Measurements from ENCODE around the gene CERS3. TPM values are rescaled to one million over a fixed set of nuclear protein-coding genes. Genes with fewer than 3 reads are reported as not detected.

Gene CERS3
- total RNA-seq, 1 donor from 2014 or later: not detected

DNA sequence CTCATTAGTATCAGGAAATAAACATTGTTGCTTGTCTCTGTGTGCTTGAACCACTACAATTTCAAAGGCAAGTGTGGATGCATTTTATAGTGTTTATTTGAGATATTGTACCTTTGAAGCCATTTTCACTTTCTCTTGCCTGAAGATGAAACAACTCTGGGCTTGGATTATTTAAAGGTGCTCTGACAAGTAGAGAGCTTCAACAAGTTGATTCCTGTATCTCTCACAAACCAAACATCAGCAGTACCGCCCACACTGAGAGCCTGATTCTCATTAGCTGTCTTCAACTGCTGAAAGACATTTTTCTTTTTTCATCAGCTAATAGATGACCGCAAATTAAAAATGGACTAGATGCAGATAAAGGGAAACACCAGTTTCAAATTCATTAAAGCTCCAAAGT, 806 bp upstream of the CERS3 start:
- DNase-seq (ENCODE audit: low spot score): no peak

DNA sequence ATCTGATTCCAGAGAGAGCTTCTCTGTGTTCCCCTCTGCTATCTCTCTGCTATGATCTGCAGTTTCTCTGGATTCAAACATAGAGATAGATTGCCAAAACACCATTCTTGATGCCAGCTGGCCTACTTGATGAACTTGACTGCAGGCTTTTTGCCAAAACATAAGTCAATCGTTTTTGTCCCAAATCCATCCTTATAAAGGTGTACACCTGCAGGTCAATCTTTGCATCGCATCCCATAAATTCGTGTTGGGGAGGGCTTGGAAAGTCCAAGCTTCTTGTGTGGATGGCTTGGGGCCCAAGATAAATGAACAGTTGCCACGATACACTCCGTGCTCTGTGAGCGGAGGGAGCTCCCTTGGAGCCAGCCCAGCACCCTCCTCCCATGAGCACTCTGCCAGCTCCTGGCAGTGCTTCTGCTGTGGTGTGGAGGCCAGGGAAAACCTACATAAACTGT, 2.7 kb downstream of the CERS3 start:
- peak; percentile 67 for DNase-seq (ENCODE audit: low spot score)

DNA sequence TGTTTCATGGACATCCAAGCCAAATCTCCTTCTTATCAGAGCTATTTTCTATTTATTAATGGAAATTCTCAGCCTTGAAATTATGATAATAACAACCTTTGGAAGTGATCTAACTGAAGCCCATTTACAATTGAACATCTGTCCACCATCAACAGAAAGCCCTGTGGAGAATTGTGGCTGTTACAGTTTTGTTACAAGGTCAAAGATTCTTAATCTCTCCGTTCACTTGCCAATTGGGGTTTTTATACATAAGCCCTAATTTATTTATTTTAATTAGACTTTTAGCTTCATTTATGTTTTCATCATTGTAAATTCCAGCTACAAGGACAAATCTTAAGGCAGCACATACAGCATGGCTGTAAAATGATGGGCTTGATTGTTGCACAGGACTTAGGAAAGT, 3.3 kb downstream of the CERS3 start:
- no peak for DNase-seq (ENCODE audit: low spot score)

DNA sequence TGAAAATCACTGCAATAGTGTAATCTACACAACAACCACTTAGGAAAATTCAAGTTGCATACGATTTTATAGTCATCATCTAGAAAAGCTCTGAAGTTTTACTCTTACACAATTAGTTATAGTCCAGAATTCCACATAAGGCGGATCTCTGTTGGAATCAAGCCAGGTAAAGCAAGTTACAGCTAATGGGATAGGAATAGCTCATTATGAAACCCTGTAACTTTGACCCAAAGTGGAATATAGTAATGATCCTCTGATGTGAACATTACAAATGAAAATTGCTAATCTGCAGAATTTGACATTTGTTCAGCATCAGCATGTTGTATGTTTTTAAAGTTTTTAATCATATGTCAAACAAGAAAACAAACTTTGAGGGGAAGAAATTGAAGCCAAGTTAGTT, 4.4 kb downstream of the CERS3 start:
- no peak for DNase-seq (ENCODE audit: low spot score)

DNA sequence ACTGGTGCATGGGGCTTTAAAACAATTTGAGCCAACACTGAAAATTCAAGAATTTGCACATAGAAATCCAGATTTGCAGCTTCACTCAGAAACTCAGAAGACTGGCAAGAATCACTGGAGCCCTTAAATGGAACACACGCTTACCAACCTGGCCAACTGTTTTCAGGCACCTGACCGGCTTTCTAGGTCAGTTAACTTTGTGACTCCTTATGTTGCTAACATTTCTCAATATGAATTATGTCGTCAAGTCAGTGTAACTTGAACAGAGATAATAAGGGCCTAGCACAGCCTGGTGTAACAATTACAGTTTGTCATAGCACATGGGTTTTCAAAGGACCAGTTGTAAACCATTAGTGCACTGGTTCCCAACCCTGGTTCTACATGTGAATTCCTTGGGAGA, 6.8 kb downstream of the CERS3 start:
- no peak for DNase-seq (ENCODE audit: low spot score)

DNA sequence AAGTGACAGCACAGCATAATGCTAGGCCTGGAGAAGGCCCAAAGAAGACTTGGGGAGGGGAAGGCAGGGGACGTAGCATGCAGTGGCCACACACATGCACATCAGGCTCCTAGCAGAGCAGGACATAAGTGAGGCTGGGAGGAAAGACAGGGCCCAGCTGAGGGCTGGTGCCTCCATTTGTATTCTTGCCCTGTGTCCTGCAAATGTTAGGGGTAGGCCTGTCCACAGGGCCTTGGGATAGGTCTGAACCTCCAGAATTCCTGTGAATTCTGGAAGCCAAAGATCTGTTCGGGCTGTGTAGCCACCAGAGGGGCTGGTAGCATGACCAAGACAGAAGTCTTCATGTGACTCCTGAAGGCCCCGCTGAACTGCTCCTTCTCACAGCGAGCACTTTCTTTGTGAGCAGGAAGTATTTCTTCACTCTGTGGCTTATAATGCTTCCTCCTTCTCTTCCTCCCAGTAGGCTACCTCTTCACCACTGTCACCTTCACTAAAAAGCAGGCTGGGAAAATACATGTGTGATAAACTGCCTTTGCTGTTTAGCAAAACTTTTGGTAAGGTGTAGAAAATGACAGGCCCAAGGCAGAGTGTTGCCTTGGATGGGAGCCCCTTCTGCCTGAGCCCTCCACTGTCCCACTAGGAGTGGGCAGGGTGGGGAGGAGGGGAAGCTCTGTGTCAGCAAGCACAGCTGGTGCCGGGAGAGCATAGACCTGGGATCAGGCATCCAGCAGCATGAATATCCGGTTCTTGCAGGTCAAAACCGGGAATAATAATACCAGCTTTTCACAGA, 8.4 kb downstream of the CERS3 start:
- DNase-seq (ENCODE audit: low spot score): no peak

DNA sequence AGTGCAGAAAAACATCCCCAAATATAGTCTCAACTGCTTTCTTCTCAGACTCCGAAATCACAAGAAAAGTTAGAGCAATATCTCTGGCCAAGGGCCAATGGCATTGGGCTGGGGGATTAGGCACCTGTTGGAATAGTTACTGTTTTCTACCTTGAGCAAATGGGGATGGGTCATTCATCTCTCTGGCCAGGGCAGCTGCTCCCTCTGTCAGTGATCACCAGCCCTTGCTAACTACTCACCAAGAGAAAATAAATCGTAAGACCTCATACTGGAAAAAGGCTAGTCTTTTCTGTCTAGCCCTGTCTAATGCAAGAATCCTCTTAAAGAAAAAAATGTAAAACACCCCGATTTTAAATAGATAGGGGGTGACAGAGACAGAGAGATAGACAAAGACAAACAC, 10.9 kb downstream of the CERS3 start:
- DNase-seq (ENCODE audit: low spot score): no peak

DNA sequence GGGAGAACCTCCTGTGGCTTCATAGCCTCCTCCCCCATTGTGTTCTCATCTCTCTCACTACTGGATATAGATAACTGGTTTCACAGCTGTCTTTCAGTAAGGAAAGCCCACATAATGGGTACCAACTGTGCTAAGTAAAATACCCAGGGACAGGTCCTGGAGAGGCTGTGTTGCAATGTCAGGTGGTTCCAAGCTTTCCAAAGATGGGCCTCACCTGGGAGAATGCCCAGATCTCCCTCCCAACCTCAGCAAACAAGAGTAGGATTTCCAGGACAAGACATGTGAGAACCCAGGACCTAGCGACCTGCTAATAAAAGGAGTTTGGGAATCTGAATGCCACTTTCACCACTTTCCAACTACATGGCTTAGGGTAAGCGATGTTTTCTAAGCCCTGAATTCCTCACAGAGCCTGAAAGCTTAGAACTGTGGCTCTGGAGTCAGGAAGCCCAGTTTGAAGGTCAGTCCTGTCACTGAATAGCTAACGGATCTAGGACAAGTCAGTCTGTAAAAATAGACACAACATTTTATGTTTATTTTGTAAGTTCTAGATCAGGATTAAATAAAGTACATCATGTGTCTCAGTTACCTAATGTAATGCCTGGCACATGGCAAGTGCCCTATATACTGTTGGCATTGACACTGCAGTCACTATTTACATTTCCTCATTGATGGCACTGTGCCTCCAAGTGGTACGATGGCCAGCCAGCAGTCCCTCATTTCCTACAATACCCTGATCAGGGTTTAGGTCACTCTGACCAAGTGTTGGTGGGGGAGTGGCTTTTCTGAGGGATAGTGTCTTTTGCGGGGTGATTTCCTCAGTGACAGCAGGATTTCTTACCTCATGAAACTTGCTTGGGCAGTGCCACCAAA, 11.9 kb downstream of the CERS3 start:
- DNase-seq (ENCODE audit: low spot score): no peak

DNA sequence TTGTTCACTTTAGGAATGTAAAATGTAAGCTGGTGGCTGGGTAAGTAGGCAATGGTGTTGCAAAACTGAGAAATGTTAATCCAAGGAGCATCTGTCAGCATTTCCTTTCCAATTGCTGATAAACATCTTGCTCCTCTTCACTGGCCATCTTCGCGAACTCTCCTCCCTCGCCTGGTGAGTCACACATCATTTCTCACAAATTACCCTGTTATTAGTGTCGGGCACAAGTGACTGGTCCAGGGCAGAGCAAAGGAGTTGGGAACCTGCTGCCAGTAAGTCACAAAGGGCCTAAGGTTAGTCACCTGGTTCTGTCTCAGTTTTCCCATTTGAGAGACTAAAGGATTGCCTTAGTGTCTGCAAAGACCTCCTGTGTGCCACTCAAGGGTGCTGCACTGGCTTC, 13.0 kb downstream of the CERS3 start:
- DNase-seq (ENCODE audit: low spot score): no peak

DNA sequence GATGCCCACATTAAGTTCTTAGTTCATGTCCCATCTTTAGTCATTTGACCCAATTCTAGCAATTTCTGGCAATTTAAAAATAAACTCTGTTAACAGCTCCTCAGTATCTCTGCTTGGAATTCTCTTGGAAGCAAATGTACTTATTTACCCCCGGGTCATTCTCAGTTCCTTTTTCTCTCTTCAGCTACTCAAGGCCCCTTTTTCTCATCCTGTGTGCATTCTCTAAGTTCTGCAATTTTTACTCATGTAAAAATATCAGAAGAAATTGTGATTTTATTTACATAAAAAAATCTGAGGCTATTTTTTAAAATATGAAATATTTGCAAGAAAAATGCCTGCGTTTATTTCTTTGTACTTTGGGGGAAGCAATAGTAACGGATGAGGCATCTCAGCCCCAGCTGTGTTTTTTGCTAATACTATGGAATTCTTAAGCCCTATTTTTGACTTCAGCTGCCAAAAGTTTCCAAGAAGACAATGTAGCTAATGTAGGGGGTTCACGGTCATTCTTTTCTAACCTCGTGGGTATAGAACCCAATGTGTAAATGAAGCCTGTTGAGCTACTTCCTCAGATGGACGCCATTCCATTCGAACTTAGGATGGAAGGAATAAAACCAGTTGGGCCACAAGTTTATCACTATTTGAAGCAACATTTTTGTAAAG, 20.0 kb downstream of the CERS3 start:
- DNase-seq (ENCODE audit: low spot score): no peak

DNA sequence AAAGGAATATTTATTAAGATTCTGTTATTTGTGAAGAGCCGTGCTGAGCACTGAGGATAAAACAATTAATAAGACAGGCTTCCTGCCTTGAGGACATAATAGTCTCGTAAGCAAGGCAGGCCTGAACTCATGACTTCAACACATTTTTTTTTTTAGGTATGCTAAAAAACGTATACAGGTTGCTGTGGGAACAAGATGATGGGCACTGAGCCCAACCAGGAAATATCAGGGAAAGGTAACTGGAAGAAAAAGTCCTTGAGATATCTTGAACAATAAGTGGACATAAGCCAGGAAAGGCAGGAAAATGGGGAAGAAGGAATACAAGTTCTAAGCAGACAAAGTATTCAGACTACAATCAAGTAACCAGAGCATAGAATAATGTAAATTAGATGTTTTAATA, 26.1 kb downstream of the CERS3 start:
- no peak for DNase-seq (ENCODE audit: low spot score)

DNA sequence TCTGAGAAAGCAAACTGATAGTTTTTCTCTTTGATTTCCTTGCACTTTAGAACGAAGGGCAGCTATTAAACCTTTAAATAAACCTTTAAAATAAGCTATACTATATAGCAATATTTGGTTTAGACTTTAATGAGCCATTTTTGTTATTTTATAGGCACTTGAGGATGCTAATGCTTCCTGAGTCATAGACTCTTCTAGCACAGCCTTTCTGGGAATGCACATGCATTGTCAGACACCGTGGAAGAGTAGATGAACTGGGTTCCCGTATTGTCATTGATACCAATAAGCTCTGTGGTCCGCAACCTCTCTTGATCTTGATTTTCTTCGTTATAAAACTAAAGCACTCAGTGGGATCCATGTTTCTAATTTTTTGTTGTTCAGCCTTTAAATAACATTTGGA, 27.6 kb downstream of the CERS3 start:
- DNase-seq (ENCODE audit: low spot score): no peak

DNA sequence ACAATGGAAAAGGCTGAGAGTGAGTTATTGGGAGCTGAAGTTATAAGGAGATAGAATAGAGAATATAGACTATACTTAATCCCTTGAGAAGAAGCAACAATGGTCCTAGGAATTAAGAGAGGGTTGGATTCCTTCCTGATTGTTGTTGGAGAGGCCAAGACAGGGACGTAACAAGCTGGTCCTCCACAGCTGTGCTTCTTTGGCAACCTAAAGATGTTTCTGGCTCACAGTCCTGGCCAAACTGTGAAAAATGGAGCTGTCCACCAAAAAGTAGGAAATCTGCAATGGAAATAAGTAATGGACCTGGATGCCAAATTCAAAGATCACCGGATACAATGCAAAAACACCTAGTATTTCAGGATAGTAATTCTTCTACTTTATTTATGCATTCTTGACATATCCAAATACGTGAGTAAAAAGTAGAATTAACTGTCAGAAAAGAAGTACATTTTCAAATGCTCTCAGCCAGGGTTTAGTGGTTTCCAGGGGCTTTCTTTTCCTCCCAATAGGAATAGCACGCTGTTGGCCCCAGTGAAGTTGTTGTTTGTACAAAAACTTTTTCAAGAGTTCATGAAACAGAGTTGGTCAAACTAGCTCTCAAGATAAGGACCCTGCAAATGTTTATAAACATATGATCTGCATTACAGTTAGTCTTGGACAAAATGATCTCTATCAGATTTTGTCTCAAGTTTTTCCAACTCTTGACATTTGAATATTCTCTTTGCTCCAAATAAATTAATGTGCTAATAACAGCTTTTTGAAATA, 28.3 kb downstream of the CERS3 start:
- no peak for DNase-seq (ENCODE audit: low spot score)

DNA sequence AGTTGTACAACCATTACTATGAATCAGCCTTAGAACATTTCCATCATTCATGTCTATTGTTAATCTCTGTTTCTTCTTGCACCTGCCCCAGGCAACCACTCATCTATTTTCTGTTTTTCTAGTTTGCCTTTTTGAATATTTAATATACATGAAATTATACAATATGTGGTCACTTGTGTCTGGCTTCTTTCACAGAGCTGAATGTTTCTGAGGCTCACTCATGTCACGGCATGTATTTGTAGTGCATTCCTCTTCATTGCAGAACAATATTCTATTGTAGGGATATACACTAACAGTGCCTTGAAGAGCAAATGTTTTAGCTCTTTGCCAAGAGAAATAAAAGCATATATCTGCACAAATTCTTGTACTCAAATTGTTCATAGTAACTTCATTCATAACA, 32.9 kb downstream of the CERS3 start:
- no peak for DNase-seq (ENCODE audit: low spot score)

DNA sequence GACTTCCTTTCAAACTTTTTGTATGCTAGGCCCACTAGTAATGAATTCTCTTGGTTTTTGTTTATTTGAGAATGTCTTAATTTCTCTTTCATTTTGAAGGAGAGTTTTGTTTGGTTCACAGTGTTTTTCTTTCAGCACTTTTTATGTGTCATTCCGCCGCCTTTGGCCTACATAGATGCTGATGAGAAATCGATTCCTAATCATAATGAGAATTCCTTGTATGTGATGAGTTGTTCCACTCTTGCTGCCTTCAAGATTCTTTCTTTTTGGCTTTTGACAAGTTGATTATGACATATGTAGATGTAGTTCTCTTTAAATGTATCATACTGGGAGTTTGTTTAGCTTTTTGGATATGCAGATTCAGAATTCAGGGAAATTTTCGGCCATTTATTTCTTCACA, 35.5 kb downstream of the CERS3 start:
- DNase-seq (ENCODE audit: low spot score): no peak

DNA sequence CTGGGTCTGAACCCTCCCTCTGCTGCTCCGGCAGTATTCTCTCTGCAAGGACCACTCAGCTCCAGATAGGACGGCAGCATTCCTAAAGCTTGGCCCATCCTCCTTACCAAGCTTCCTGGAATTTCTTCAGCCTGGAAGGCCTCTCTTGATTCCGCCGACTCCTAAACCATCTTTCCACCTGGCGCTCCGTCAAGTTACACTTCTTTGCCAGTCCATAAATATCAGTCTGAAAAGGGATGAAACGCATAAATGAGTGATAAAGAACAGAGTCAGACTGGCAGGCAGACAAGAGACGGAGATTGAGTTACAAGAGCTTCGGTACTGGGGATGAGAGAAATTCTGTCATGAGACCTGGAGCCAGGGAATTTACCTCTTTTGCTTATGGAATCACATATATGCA, 44.3 kb downstream of the CERS3 start:
- no peak for DNase-seq (ENCODE audit: low spot score)

DNA sequence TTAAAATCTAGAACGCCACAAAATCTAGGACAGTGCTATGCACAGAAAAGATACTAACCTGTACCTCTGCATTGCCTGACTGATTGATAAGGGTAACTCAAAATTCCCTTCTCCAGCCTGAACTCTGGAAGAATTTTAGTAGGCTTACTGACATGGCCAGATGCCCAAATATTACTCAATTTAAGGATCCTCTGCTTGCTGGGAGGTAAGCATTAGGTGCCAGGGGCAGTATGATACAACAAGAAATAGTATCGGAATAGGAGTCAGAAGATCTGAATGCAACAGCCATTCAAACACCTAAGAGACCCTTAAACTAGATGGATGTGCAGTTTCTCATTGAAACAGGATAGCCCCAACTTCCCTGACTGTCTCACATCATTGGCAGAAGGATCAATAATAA, 45.4 kb downstream of the CERS3 start:
- no peak for DNase-seq (ENCODE audit: low spot score)

DNA sequence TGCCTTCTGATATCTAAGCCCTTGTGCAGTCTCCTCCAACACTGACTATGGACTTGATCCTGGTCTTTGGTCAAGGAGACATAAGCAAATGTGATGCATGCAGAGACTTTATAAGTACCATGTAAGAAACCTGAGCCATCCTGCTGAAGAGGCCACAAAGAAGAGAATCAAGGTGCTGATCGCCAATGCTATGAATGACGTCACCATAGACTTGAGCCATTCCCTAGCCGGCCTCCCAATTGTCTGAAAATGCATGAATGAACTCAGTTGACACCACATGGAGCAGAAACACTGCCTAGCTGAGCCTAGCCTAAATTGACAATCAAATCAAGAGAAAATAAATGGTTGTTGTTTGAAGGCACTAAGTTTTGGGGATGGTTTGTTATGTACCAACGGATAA, 51.9 kb downstream of the CERS3 start:
- no peak for DNase-seq (ENCODE audit: low spot score)

DNA sequence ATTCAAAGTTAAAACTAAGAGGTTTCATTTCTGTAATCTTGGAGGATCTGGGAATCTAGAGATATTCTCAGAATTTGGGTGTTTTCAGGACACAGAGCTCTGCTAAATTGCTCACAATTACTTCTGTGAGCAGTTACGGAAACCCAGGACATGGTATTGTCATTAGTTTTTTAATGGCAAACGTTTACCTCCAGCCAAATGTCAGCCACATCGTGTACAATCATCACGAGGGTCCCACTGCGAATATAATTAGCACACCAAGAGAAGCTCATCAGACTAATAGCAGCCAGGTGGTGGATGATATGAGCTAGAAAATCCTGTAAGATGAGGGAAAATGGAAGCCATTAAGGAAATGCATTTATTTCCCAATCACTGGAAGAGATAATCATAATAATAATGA, 56.0 kb downstream of the CERS3 start:
- DNase-seq (ENCODE audit: low spot score): no peak

DNA sequence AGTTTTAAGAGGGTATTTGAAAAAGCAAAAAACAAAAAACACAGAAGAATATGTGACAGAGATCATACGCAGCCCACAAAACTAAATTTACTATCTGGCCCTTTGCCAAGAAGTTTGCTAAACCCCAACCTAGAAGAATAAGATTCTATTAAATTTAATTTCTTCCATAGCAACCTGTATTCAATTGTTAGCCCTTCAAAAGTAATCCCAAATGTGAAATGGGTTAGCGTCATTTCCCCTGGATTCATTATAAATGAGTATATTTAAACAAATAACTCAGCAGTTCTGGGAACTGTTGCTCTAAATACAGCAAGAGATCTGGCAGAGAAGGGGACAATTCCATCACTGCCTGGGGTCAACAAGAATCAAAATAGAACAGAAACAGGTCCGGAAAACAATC, 56.8 kb downstream of the CERS3 start:
- no peak for DNase-seq (ENCODE audit: low spot score)

DNA sequence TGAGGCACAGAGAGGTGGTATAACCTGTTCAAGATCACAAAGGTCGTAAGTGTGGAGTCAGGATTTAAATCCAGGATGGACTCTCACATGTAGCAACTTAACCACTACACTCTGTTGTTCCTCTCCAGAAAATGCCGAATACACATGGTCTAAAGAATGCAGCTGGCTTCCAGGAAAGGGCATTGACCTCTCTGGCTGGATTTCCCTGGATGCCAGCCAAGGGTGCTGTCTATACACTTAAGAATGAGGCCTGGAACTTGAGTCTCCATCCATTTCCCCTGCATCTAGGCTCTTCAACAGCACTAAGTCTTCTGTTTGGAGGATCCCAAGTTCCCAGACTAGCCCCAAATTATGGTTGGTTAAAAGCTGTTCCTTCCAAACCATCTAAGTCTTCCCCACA, 60.5 kb downstream of the CERS3 start:
- DNase-seq (ENCODE audit: low spot score): peak; percentile 45

DNA sequence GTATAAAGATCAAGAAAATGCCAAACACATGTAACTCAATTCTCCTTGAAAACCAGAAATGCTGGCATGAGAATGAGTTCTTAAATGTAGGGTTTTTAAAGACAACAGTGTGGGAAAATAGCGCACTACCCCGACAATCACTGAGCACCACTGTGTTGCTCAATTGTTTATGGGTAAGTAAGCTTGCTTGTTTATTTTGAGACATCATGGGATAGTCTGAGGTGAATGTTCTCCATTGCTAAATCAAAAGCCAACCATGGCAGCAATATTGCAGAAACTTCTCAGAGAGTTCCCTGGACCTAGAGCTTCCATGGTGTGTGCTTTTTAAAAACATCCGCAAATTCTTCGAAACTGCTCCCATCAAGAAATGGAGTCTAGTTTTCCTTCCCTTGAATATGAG, 62.7 kb downstream of the CERS3 start:
- DNase-seq (ENCODE audit: low spot score): no peak
